D721Med (cell line): ENCODE measurements around the gene DCUN1D1.

Source experiments
- DNase-seq: peaks from one replicate; pipeline ENCODE4 v3.0.0; 2011; ENCODE audit warnings: low spot score; ENCODE audit not compliant: insufficient read length
- FAIRE-seq: peaks from 2 replicates; lab custom pipeline; 2011; peaks lifted over from hg19 to GRCh38; lab: Jason Lieb, UNC
- CTCF ChIP-seq: IDR thresholded peaks from 2 replicates; pipeline ENCODE4 v1.5.1; 2012; ENCODE audit warnings: mild to moderate bottlenecking, control low read depth; ENCODE audit not compliant: insufficient read depth; ENCODE audit errors: missing control alignments

Gene DCUN1D1

GRCh38 chr3:182904164-182904563, 76.2 kb downstream of the DCUN1D1 start:
- TF ChIP-seq CTCF: no peak
- FAIRE-seq (no peak), DNase-seq (no peak)

DNA sequence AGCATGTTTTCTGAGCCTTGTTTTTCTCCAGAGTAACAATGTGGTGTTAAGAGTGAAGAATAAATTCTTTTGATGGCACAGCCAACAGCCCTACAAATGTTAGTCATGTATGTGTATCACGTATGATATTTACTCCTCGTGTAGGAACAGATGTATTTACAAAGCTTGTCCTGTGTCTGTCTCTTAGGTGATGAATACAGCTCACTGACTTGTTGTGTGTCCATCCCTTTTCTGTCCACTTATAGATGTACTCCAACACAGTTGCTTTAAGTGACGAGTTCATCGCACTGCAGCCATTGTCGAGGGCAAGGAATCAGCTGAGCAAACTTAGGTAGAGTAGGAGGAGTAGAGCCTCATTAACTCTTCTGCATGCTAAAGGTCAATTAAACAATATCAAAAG, 78.1 kb downstream of the DCUN1D1 start:
- FAIRE-seq (no peak), DNase-seq (no peak)
- TF ChIP-seq CTCF: no peak

DNA sequence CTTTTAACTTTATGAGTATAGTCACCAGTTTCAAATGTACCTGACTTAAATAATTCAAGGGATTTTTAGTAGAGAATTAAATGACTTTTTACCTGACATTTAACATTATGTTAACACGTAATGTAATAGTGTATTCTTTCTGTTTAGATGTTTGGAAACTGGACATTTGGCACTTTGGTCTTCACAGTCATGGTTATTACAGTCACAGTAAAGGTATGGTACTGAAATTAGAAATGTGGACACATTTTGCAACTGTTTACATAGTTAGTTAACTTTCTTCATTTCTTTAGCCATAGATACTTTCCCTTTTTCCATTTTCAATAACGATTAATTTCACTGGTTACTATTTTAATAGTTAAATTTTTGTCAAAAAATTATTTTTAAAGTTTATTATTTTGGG, 83.8 kb downstream of the DCUN1D1 start:
- no peak for TF ChIP-seq CTCF
- FAIRE-seq: no peak
- no peak for DNase-seq

GRCh38 chr3:182895513-182896112, 84.7 kb downstream of the DCUN1D1 start:
- TF ChIP-seq CTCF: no peak
- DNase-seq (no peak), FAIRE-seq (no peak)

GRCh38 chr3:182892226-182892625, 88.1 kb downstream of the DCUN1D1 start:
- no peak for TF ChIP-seq CTCF
- DNase-seq (no peak), FAIRE-seq (no peak)

DNA sequence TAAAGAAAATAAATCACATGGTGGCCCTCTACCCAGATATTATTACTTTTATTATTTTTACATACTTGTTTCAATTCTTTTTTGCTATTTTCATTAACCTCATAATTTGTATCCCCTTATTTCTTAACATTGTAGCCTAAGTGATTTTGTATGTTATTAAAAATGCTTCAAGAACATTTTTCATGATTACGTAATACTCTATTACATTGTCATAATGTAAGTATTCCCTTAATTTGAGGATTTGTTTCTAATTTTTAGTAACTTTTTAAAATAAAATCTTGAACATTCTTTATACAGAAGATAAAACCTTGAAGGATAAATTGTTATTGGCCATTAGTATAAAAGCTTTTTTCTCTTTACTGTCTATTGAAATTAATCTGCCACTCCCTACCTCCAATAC, 89.0 kb downstream of the DCUN1D1 start:
- no peak for FAIRE-seq
- no peak for DNase-seq
- TF ChIP-seq CTCF: no peak

DNA sequence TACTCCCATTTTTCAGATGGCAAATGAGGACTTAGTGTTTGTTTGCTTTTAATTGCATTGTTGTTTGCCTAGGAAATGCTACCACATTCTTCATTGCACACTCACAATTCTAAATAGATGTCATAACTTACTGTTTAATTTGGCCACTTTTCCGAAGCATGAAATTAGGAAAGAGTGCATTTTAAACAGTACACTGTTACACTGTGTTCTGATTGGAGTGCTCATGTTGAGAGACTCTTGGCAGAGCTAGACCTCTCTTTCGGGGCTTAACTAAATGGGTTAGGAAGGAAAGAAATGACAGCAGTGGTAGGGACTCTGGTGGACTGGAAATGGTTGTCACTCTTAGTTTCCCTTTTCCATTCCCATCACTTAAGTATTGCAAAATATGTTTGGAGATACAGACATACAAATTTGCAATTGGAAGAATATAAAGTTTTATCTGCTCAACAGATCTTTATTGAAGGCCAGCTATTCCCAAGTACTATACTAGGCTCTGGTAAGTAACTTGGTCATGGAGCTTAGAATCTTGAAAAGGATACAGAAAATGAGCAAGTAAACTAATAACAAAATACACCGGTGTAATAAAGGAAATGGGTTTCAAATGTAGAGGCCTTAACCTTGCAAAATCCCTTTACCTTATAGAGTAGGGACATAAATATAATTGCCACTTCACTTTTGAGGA, 90.2 kb downstream of the DCUN1D1 start:
- DNase-seq: no peak
- no peak for FAIRE-seq
- no peak for TF ChIP-seq CTCF
